GM23338 (cell line): ENCODE results near the gene EVI5L.

Source experiments
- CREB1 ChIP-seq: fragments of 250-450 bp; sonication (Bioruptor Pico); IDR thresholded peaks from 2 replicates; pipeline ENCODE4 v1.5.0; 2020; ENCODE audit warnings: low read depth, mild to moderate bottlenecking, moderate library complexity
- EZH2 ChIP-seq: fragments of 200-600 bp; sonication (generic); IDR thresholded peaks from one replicate; pipeline ENCODE4 v1.8.0; 2017; ENCODE audit warnings: antibody characterized with exemption, mild to moderate bottlenecking, low read depth; ENCODE audit not compliant: unreplicated experiment
- EZH2phosphoT487 ChIP-seq: fragments of 200-600 bp; sonication (generic); IDR thresholded peaks from one replicate; pipeline ENCODE4 v1.8.1; 2018; ENCODE audit warnings: antibody characterized with exemption; ENCODE audit not compliant: unreplicated experiment
- JUNB ChIP-seq: IDR thresholded peaks from one replicate; pipeline ENCODE4 v1.6.1; 2016; ENCODE audit warnings: antibody characterized with exemption; ENCODE audit not compliant: unreplicated experiment
- POLR2AphosphoS5 ChIP-seq: IDR thresholded peaks from 2 replicates; pipeline ENCODE4 v1.6.1; 2016; ENCODE audit warnings: antibody characterized with exemption, low read depth
- ZNF331 ChIP-seq: fragments of 250-450 bp; sonication (Bioruptor Pico); IDR thresholded peaks from 2 replicates; pipeline ENCODE4 v1.5.0; 2020; ENCODE audit warnings: low read depth, mild to moderate bottlenecking, moderate library complexity
- TF ChIP-seq, protein P1 (sequence below), 2 experiments: fragments of 200-600 bp in 1 of 2; sonication (generic) in 1 of 2; conservative IDR thresholded peaks; 2 replicates each; pipeline versions ENCODE4 v1.5.1 to v1.6.1; 2016 to 2017; ENCODE audit warnings: antibody characterized with exemption in 2 of 2, low read depth in 2 of 2, mild to moderate bottlenecking in 2 of 2, moderate library complexity in 1 of 2
- TF ChIP-seq, protein P2 (sequence below): IDR thresholded peaks from one replicate; pipeline ENCODE4 v1.6.1; 2018; ENCODE audit warnings: antibody characterized with exemption; ENCODE audit not compliant: unreplicated experiment
- TF ChIP-seq, protein P3 (sequence below): IDR thresholded peaks from 2 replicates; pipeline ENCODE4 v1.6.1; 2016; ENCODE audit warnings: antibody characterized with exemption

- TF ChIP-seq, protein P1, sequence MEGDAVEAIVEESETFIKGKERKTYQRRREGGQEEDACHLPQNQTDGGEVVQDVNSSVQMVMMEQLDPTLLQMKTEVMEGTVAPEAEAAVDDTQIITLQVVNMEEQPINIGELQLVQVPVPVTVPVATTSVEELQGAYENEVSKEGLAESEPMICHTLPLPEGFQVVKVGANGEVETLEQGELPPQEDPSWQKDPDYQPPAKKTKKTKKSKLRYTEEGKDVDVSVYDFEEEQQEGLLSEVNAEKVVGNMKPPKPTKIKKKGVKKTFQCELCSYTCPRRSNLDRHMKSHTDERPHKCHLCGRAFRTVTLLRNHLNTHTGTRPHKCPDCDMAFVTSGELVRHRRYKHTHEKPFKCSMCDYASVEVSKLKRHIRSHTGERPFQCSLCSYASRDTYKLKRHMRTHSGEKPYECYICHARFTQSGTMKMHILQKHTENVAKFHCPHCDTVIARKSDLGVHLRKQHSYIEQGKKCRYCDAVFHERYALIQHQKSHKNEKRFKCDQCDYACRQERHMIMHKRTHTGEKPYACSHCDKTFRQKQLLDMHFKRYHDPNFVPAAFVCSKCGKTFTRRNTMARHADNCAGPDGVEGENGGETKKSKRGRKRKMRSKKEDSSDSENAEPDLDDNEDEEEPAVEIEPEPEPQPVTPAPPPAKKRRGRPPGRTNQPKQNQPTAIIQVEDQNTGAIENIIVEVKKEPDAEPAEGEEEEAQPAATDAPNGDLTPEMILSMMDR (conservative IDR thresholded peaks at IDR 0.05; ENCODE audit: low read depth in 2 of 2): no peak
- TF ChIP-seq POLR2AphosphoS5 (no peak), EZH2phosphoT487 (no peak), EZH2 (no peak), CREB1 (CRISPR knock-in tag) (no peak), JUNB (no peak), ZNF331 (no peak)
- TF ChIP-seq, protein P2, sequence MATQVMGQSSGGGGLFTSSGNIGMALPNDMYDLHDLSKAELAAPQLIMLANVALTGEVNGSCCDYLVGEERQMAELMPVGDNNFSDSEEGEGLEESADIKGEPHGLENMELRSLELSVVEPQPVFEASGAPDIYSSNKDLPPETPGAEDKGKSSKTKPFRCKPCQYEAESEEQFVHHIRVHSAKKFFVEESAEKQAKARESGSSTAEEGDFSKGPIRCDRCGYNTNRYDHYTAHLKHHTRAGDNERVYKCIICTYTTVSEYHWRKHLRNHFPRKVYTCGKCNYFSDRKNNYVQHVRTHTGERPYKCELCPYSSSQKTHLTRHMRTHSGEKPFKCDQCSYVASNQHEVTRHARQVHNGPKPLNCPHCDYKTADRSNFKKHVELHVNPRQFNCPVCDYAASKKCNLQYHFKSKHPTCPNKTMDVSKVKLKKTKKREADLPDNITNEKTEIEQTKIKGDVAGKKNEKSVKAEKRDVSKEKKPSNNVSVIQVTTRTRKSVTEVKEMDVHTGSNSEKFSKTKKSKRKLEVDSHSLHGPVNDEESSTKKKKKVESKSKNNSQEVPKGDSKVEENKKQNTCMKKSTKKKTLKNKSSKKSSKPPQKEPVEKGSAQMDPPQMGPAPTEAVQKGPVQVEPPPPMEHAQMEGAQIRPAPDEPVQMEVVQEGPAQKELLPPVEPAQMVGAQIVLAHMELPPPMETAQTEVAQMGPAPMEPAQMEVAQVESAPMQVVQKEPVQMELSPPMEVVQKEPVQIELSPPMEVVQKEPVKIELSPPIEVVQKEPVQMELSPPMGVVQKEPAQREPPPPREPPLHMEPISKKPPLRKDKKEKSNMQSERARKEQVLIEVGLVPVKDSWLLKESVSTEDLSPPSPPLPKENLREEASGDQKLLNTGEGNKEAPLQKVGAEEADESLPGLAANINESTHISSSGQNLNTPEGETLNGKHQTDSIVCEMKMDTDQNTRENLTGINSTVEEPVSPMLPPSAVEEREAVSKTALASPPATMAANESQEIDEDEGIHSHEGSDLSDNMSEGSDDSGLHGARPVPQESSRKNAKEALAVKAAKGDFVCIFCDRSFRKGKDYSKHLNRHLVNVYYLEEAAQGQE: no peak
- TF ChIP-seq, protein P3, sequence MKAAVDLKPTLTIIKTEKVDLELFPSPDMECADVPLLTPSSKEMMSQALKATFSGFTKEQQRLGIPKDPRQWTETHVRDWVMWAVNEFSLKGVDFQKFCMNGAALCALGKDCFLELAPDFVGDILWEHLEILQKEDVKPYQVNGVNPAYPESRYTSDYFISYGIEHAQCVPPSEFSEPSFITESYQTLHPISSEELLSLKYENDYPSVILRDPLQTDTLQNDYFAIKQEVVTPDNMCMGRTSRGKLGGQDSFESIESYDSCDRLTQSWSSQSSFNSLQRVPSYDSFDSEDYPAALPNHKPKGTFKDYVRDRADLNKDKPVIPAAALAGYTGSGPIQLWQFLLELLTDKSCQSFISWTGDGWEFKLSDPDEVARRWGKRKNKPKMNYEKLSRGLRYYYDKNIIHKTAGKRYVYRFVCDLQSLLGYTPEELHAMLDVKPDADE: no peak
Measured at GRCh38 chr19:7850945-7851622, 21.1 kb downstream of the EVI5L start.
